GM18505 (cell line): ENCODE results near the gene SV2B.

Experiments used
- ATAC-seq: cut with Tn5 transposase; IDR thresholded peaks from one replicate; pipeline ENCODE4 v1.9.1; 2021; ENCODE audit not compliant: unreplicated experiment
- POLR2A ChIP-seq: IDR thresholded peaks from 4 replicates; pipeline ENCODE4 v1.6.1; 2011; ENCODE audit warnings: borderline replicate concordance; ENCODE audit not compliant: insufficient read depth, insufficient read length; ENCODE audit errors: extremely low read depth

Gene SV2B

GRCh38 chr15:91270747-91271146 lies 170.7 kb downstream of the SV2B start:
- ATAC-seq = no peak
- no peak for TF ChIP-seq POLR2A

GRCh38 chr15:91271565-91272153 lies 171.6 kb downstream of the SV2B start:
- ATAC-seq = no peak
- no peak for TF ChIP-seq POLR2A

- TF ChIP-seq POLR2A = no peak
- no peak for ATAC-seq
Observed at GRCh38 chr15:91275844-91276243, 175.8 kb downstream of the SV2B start.

GRCh38 chr15:91278951-91279350 lies 178.9 kb downstream of the SV2B start:
- TF ChIP-seq POLR2A = no peak
- no peak for ATAC-seq

- TF ChIP-seq POLR2A = no peak
- ATAC-seq = no peak
Observed at GRCh38 chr15:91279486-91279885, 179.4 kb downstream of the SV2B start.

GRCh38 chr15:91281947-91282346 lies 181.9 kb downstream of the SV2B start:
- no peak for TF ChIP-seq POLR2A
- ATAC-seq = no peak

GRCh38 chr15:91282486-91282885 lies 182.4 kb downstream of the SV2B start:
- no peak for TF ChIP-seq POLR2A
- ATAC-seq = no peak

- no peak for TF ChIP-seq POLR2A
- ATAC-seq = no peak
Observed at GRCh38 chr15:91283155-91283554, 183.1 kb downstream of the SV2B start.

- no peak for TF ChIP-seq POLR2A
- no peak for ATAC-seq
Observed at GRCh38 chr15:91284758-91285466, 184.9 kb downstream of the SV2B start.

- no peak for ATAC-seq
- TF ChIP-seq POLR2A = no peak
Observed at GRCh38 chr15:91289324-91289723, 189.3 kb downstream of the SV2B start.

GRCh38 chr15:91290553-91290952 lies 190.5 kb downstream of the SV2B start:
- ATAC-seq = no peak
- no peak for TF ChIP-seq POLR2A

GRCh38 chr15:91291673-91292072 lies 191.6 kb downstream of the SV2B start:
- ATAC-seq = no peak
- no peak for TF ChIP-seq POLR2A

GRCh38 chr15:91294344-91294743 lies 194.3 kb downstream of the SV2B start:
- no peak for TF ChIP-seq POLR2A
- ATAC-seq = no peak

GRCh38 chr15:91294795-91295194 lies 194.7 kb downstream of the SV2B start:
- no peak for TF ChIP-seq POLR2A
- no peak for ATAC-seq
